Measurements from ENCODE around the gene PDE10A. TPM values are rescaled to one million over a fixed set of nuclear protein-coding genes. Genes with fewer than 3 reads are reported as not detected.
A peak's percentile ranks its signal among the peaks of the same experiment; 100 is the strongest.

The PDE10A gene
- total and polyA plus RNA-seq, 2 of the 8 experiments (the other 6 are each of a cell fraction or from before 2014, with no cell fraction given) = 1.1 to 2.4 TPM

DNA sequence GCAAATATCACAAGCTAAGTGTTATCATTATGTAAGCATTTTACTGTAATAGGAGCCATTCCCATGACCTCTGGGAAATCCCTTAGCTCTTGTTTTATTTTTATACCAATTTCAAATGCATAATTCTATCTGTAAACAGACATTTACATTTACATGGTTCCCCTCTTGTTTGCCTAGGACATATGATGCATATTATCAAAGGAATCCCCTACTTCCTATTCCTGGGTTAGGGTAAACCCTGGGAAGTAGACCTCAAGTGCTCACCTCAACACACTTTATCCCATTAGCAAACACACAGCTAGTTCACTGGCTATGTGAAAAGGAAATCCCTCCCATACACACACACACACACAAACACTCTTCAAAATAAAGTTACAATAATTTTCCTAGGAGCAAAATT, 27.1 kb downstream of the PDE10A start:
- Histone ChIP-seq H3K18ac (ENCODE audit: extremely low read depth, low read length) (no peak overlapping the region), H4K20me1 (replicated peaks in 1 of 2; ENCODE audit: control insufficient read depth in 1 of 2, insufficient read depth in 2 of 2, low read length in 2 of 2) (no peaks in the 10 kb centered on the region), H3K27ac (ENCODE audit: low read depth, low read length) (no peak overlapping the region), H3K9ac (replicated peaks in 1 of 4; ENCODE audit: extremely low read depth in 1 of 4, low read depth in 3 of 4, low read length in 3 of 4) (no peak overlapping the region; a peak in 1 of 7 replicates), H3K4ac (replicated peaks; ENCODE audit: insufficient read length, low read depth, low read length) (no peak overlapping the region), H2AK5ac (ENCODE audit: low read depth, low read length) (no peak overlapping the region), H2BK5ac (ENCODE audit: low read depth, low read length) (no peak overlapping the region), H4K91ac (replicated peaks; ENCODE audit: insufficient read length, low read length) (no peak overlapping the region), H4K8ac (ENCODE audit: extremely low read depth, insufficient read depth, low read length) (no peak overlapping the region), H3K14ac (ENCODE audit: insufficient read length) (no peak overlapping the region), H2BK12ac (ENCODE audit: low read depth, low read length) (no peak overlapping the region), H3K79me2 (ENCODE audit: control insufficient read depth in 1 of 2, insufficient read depth in 2 of 2, low read length in 2 of 2) (no peaks in the 10 kb centered on the region), H3K23me2 (ENCODE audit: low read depth, low read length) (no peaks in the 10 kb centered on the region), H3K23ac (ENCODE audit: insufficient read length) (no peak overlapping the region), H3K4me3 (ENCODE audit: extremely low read depth in 1 of 4, insufficient read depth in 2 of 4, low read depth in 3 of 4, low read length in 4 of 4) (peak overlapping the region in 1 of 4 experiments; percentile 43; a peak in 2 of 8 replicates), H2AFZ (ENCODE audit: low read length) (no peak overlapping the region), H3K9me3 (ENCODE audit: insufficient read depth in 2 of 2, low read depth in 1 of 2, low read length in 1 of 2) (no peaks in the 10 kb centered on the region), H2BK120ac (replicated peaks; ENCODE audit: low read depth, low read length) (no peak overlapping the region), H3K4me2 (ENCODE audit: insufficient read depth in 1 of 2, low read depth in 2 of 2, low read length in 2 of 2) (peak overlapping the region; percentile 43 to 60; a peak in 3 of 4 replicates), H4K5ac (ENCODE audit: insufficient read length, low read depth, low read length) (no peak overlapping the region), H3K4me1 (replicated peaks in 1 of 4; ENCODE audit: control insufficient read depth in 3 of 4, insufficient read depth in 4 of 4, low read length in 3 of 4) (peaks cover 7 to 18% (median 13%) of the 10 kb centered on the region in 4 experiments), H3K56ac (replicated peaks; ENCODE audit: insufficient read length, low read depth, low read length) (no peak overlapping the region), H3K36me3 (ENCODE audit: control insufficient read depth in 2 of 4, insufficient read depth in 4 of 4, low read length in 3 of 4) (no peaks in the 10 kb centered on the region), H3K27me3 (replicated peaks in 1 of 4; ENCODE audit: control insufficient read depth in 3 of 4, extremely low read depth in 1 of 4, insufficient read depth in 3 of 4, low read length in 3 of 4) (no peaks in the 10 kb centered on the region), H3K79me1 (ENCODE audit: low read depth, low read length) (no peaks in the 10 kb centered on the region), H2BK20ac (ENCODE audit: low read length) (peak overlapping the region; percentile 36; the same call in 1 of the 2 replicates), H2BK15ac (ENCODE audit: low read length) (no peak overlapping the region)
- FAIRE-seq = peak; percentile 24
- POLR2A ChIA-PET (ENCODE audit: partially characterized antibody) = interaction anchor here (0.6 to 0.9 kb wide), 2 partner anchors 26 to 187 kb away, joined by 3 to 4 read pairs; no protein-coding TSS in a partner anchor
- CTCF ChIA-PET (ENCODE audit: partially characterized antibody) = interaction anchor here (1.7 to 2.0 kb wide), 2 partner anchors 23 to 196 kb away, joined by 5 read pairs; no protein-coding TSS in a partner anchor
- no peak for DNase-seq (ENCODE audit: low read depth in 1 of 2, low spot score in 2 of 2)
- TF ChIP-seq FOSL1 (IDR thresholded peaks at IDR 0.05; ENCODE audit: insufficient read depth, low read depth, low read length) (no peak), SRF (IDR thresholded peaks at IDR 0.05; ENCODE audit: low read depth, low read length) (no peak), RNF2 (IDR thresholded peaks at IDR 0.05; ENCODE audit: borderline replicate concordance, low read depth, low read length, missing control alignments, poor library complexity, severe bottlenecking) (no peak), KDM5A (IDR thresholded peaks at IDR 0.05; ENCODE audit: low read length) (no peak), TCF12 (IDR thresholded peaks at IDR 0.05; ENCODE audit: low read depth, low read length) (no peak)
